Fibroblast of villous mesenchyme (primary cell): ENCODE measurements around the gene FADS1. TPM values are rescaled to one million over a fixed set of nuclear protein-coding genes. Genes with fewer than 3 reads are reported as not detected.

Experiments used
- DNase-seq: peaks from one replicate; pipeline ENCODE4 v3.0.0-alpha.2; 2010; ENCODE audit warnings: low read depth
- H3K4me3 ChIP-seq: 2 replicates; pipeline ENCODE4 v1.5.1; 2011; ENCODE audit warnings: low read depth, mild to moderate bottlenecking, low read length
- CTCF ChIP-seq: IDR thresholded peaks from 2 replicates; pipeline ENCODE4 v1.5.1; 2012; ENCODE audit warnings: low read depth, mild to moderate bottlenecking, low read length; ENCODE audit not compliant: insufficient read depth
- total RNA-seq: library from RNA; depleted of rRNA; stranded (reverse); fragments of >200 nt; gene quantifications from 2 replicates; pipeline ENCODE4 v1.2.3, GENCODE V29; 2012

The FADS1 gene
- total RNA-seq, 1 donor = 244 TPM

DNA sequence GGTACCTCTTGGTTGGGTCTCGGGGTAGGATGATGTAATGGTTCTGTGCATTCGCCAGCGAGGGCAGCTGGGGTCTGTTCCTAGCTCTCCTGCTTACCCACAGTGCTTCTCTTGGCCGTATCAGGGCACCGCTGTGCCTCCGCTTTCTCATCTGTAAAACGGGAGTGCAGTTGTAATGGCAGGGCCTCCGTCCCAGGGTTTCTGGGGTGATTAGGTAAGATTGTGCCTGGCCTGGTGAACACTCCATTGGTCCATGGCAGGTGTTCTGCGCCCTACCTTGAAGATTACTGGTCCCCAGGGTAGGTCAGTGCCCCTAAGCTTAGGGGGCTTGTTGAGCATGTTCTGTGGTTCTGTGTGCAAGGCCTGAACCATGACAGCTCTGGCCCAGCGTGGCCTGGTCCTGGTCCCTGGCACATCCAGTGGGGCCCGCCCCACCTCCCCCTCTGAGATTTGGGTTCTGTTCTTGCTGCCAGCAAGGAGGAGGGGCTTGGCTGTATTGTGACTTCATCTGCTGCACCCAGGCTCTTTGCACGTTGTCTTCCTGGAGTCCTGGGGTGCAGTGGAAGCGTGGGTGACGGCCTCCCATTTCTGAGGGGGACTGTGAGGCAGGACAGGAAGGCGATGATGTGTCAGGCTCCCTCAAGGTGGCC is 59.5 kb downstream of the FADS1 start:
- H3K4me3 ChIP-seq = no peak overlapping the region
- no peak for TF ChIP-seq CTCF

GRCh38 chr11:61756452-61757212 is 60.2 kb downstream of the FADS1 start:
- TF ChIP-seq CTCF = no peak
- peak; percentile 57 for DNase-seq
- H3K4me3 ChIP-seq = no peak overlapping the region

More for the DNA sequence above, 59.5 kb downstream of the FADS1 start:
- no peak for DNase-seq

DNA sequence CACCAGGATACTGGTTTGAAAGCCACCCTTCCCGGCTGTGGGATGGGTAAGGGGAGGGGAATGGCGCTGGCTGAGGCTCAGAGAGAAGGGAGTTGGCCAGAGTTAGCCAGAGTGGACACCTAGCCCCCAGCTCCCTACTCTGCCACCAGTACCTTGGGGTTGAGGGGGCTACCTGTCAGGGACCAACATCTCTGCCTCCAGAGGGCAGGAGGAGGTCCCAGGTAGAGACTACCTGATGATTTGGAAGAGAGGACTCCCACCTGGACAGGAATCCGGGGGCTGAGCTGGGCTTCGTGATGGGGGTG is 60.7 kb downstream of the FADS1 start:
- DNase-seq = no peak
- H3K4me3 ChIP-seq = no peak overlapping the region
- no peak for TF ChIP-seq CTCF

- H3K4me3 ChIP-seq = peak overlapping the region; percentile 78
- DNase-seq = peak; percentile 87
- no peak for TF ChIP-seq CTCF
Measured at GRCh38 chr11:61754534-61755482, 62.0 kb downstream of the FADS1 start.

GRCh38 chr11:61753672-61754071 is 63.1 kb downstream of the FADS1 start:
- DNase-seq = no peak
- peak overlapping the region; percentile 78 for H3K4me3 ChIP-seq
- TF ChIP-seq CTCF = no peak

- peak overlapping the region; percentile 78 for H3K4me3 ChIP-seq
- TF ChIP-seq CTCF = no peak
- no peak for DNase-seq
Measured at GRCh38 chr11:61752925-61753521, 63.8 kb downstream of the FADS1 start.
